ENCODE data around the gene LRRC36. TPM values are rescaled to one million over a fixed set of nuclear protein-coding genes. Genes with fewer than 3 reads are reported as not detected.

The LRRC36 gene
- total and polyA plus RNA-seq, 8 donors, result 3.0 to 73.6 (median 55.7) TPM

- Histone ChIP-seq H3K27ac (no peak overlapping the region), H3K4me3 (no peak overlapping the region), H3K4me1 (peaks cover 3 to 28% of the 10 kb centered on the region in 2 donors), H3K36me3 (no peaks in the 10 kb centered on the region), H3K27me3 (peaks cover 0 to 21% of the 10 kb centered on the region in 2 donors), H3K9me3 (no peaks in the 10 kb centered on the region)
- DNase-seq, result no peak
- intact Hi-C loops (cut with DNase I), result no loop called here
- no peak for ATAC-seq
- TF ChIP-seq CTCF (IDR thresholded peaks at IDR 0.05), result no peak
Measured at GRCh38 chr16:67417333-67418061, 90.9 kb downstream of the LRRC36 start.

GRCh38 chr16:67419502-67419901, 92.9 kb downstream of the LRRC36 start:
- Histone ChIP-seq H3K27me3 (peaks cover 0 to 26% of the 10 kb centered on the region in 2 donors), H3K4me3 (no peak overlapping the region), H3K27ac (no peak overlapping the region), H3K36me3 (no peaks in the 10 kb centered on the region), H3K9me3 (no peaks in the 10 kb centered on the region), H3K4me1 (peaks cover 3 to 25% of the 10 kb centered on the region in 2 donors)
- intact Hi-C loops (cut with DNase I), result no loop called here
- ATAC-seq, result no peak
- TF ChIP-seq CTCF (IDR thresholded peaks at IDR 0.05), result no peak
- no peak for DNase-seq

- no peak overlapping the region for H3K27ac ChIP-seq
- ATAC-seq, result no peak
- no peak for TF ChIP-seq CTCF (IDR thresholded peaks at IDR 0.05)
Measured at GRCh38 chr16:67419931-67420330, 93.3 kb downstream of the LRRC36 start.

GRCh38 chr16:67421030-67421429, 94.4 kb downstream of the LRRC36 start:
- intact Hi-C loops (cut with DNase I), result no loop called here
- Histone ChIP-seq H3K27ac (no peak overlapping the region), H3K4me1 (peaks cover 0 to 9% of the 10 kb centered on the region in 2 donors), H3K27me3 (peaks cover 0 to 25% of the 10 kb centered on the region in 2 donors), H3K4me3 (no peak overlapping the region), H3K9me3 (no peaks in the 10 kb centered on the region), H3K36me3 (no peaks in the 10 kb centered on the region)
- no peak for TF ChIP-seq CTCF (IDR thresholded peaks at IDR 0.05)
- no peak for DNase-seq
- ATAC-seq, result no peak

More at GRCh38 chr16:67419931-67420330, 93.3 kb downstream of the LRRC36 start:
- peaks cover 3 to 20% of the 10 kb centered on the region in 2 donors for H3K4me1 ChIP-seq
- H3K9me3 ChIP-seq, result no peaks in the 10 kb centered on the region
- H3K27me3 ChIP-seq, result peaks cover 0 to 30% of the 10 kb centered on the region in 2 donors
- intact Hi-C loops (cut with DNase I), result no loop called here
- no peaks in the 10 kb centered on the region for H3K36me3 ChIP-seq
- H3K4me3 ChIP-seq, result no peak overlapping the region
- no peak for DNase-seq

GRCh38 chr16:67423015-67423414, 96.4 kb downstream of the LRRC36 start:
- no peaks in the 10 kb centered on the region for H3K36me3 ChIP-seq
- intact Hi-C loops (cut with DNase I), result no loop called here
- peaks cover 0 to 16% of the 10 kb centered on the region in 2 donors for H3K27me3 ChIP-seq
- H3K4me1 ChIP-seq, result peaks cover under 1 to 3% of the 10 kb centered on the region in 2 donors
- no peak overlapping the region for H3K27ac ChIP-seq
- DNase-seq (no peak), ATAC-seq (no peak)
- H3K4me3 ChIP-seq, result no peak overlapping the region
- no peaks in the 10 kb centered on the region for H3K9me3 ChIP-seq
- no peak for TF ChIP-seq CTCF (IDR thresholded peaks at IDR 0.05)
